GM13976 (cell line): ENCODE results near the gene CTNNA2.

Experiments used
- DNase-seq: peaks from one replicate; pipeline ENCODE4 v3.0.0; 2012; ENCODE audit warnings: low spot score
- CTCF ChIP-seq: IDR thresholded peaks from 2 replicates; pipeline ENCODE4 v1.5.1; 2012; ENCODE audit warnings: borderline replicate concordance, mild to moderate bottlenecking; ENCODE audit not compliant: insufficient read depth; ENCODE audit errors: extremely low read depth, missing control alignments, control extremely low read depth
- in situ Hi-C: fragments of 300-500 bp; cut with MboI; formaldehyde crosslinking; loops from one replicate; pipeline ENCODE4 v1.12.0; 2022; ENCODE audit warnings: low sequenced_read_pairs, mixed read lengths, inconsistent platforms; ENCODE audit not compliant: unreplicated experiment

The CTNNA2 gene

GRCh38 chr2:79966882-79967281 lies 454.0 kb downstream of the CTNNA2 start:
- no peak for TF ChIP-seq CTCF
- in situ Hi-C loops, result no loop called here
- no peak for DNase-seq

GRCh38 chr2:79971807-79972206 lies 459.0 kb downstream of the CTNNA2 start:
- no peak for DNase-seq
- in situ Hi-C loops, result no loop called here
- no peak for TF ChIP-seq CTCF

- no peak for DNase-seq
- TF ChIP-seq CTCF, result no peak
- in situ Hi-C loops, result no loop called here
These were observed 459.8 kb downstream of the CTNNA2 start for GRCh38 chr2:79972661-79973060.

- no peak for DNase-seq
- in situ Hi-C loops, result no loop called here
- no peak for TF ChIP-seq CTCF
These were observed 463.1 kb downstream of the CTNNA2 start for GRCh38 chr2:79975791-79976565.

GRCh38 chr2:79977792-79978191 lies 464.9 kb downstream of the CTNNA2 start:
- TF ChIP-seq CTCF, result no peak
- DNase-seq, result no peak
- in situ Hi-C loops, result no loop called here

- DNase-seq, result no peak
- TF ChIP-seq CTCF, result no peak
- in situ Hi-C loops, result no loop called here
These were observed 467.3 kb downstream of the CTNNA2 start for GRCh38 chr2:79980116-79980515.

GRCh38 chr2:79980816-79981215 lies 468.0 kb downstream of the CTNNA2 start:
- no peak for TF ChIP-seq CTCF
- DNase-seq, result no peak
- in situ Hi-C loops, result no loop called here
